ENCODE results near the gene ING2. TPM values are rescaled to one million over a fixed set of nuclear protein-coding genes. Genes with fewer than 3 reads are reported as not detected.

ING2 gene
- total RNA-seq, 6 donors from 2014 or later = 8.2 to 27.7 (median 10.8) TPM

DNA sequence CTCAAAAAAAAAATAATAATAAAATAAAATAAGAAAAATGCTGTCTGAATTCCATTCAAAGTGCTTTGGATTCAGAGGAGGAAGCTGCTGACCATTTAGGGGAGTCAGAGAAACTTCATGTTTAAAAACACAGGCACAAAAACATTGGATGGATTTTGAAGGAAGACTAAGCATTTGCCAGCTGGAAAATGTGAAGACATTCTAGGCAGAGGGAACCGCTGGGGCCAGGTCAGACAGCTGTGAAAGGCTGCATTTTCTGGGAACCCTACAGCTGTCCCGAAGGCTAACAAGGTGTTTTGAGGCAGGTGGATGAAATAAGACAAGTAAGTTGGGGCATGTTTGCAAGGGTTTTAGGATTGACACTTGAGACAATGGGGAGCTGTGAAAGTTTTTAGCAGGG, 38.6 kb downstream of the ING2 start:
- no peak for DNase-seq
- Histone ChIP-seq H3K27me3 (no peaks in the 10 kb centered on the region), H3K4me1 (no peaks in the 10 kb centered on the region), H3K9me3 (peaks cover 0 to 6% (median 3%) of the 10 kb centered on the region in 4 donors), H3K36me3 (no peaks in the 10 kb centered on the region), H3K4me3 (no peak overlapping the region), H3K27ac (no peak overlapping the region)
- 77 to 84% methylated on average over 2 of the region's 2 CpGs for WGBS, 2 donors
- no peak for ATAC-seq (ENCODE audit: low FRiP score in 2 of 2)
- no peak for TF ChIP-seq POLR2AphosphoS5 (IDR thresholded peaks at IDR 0.05)
- no peak for TF ChIP-seq POLR2A (IDR thresholded peaks at IDR 0.05)
- no peak for TF ChIP-seq EP300 (IDR thresholded peaks at IDR 0.05)
- TF ChIP-seq, protein P1, sequence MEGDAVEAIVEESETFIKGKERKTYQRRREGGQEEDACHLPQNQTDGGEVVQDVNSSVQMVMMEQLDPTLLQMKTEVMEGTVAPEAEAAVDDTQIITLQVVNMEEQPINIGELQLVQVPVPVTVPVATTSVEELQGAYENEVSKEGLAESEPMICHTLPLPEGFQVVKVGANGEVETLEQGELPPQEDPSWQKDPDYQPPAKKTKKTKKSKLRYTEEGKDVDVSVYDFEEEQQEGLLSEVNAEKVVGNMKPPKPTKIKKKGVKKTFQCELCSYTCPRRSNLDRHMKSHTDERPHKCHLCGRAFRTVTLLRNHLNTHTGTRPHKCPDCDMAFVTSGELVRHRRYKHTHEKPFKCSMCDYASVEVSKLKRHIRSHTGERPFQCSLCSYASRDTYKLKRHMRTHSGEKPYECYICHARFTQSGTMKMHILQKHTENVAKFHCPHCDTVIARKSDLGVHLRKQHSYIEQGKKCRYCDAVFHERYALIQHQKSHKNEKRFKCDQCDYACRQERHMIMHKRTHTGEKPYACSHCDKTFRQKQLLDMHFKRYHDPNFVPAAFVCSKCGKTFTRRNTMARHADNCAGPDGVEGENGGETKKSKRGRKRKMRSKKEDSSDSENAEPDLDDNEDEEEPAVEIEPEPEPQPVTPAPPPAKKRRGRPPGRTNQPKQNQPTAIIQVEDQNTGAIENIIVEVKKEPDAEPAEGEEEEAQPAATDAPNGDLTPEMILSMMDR (IDR thresholded peaks at IDR 0.05) = no peak

DNA sequence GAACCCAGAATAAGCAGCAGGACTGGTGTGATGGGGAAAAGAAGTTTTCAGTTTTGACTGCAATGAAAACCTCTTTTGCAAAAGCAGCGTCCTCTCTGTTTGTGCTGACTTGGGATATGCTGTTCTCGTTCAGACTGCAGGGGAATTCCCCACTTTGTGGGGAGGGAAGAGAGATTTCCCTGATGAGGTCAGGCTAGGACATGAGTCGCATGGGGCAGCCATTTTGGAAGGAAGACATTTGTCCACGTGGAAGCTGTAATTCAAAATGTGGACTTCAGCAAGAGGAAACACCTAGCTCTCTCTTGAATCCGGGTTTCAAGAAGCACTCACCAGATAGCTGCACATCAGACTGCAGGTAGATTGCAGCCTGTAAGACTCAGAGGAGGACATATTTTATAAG, 39.3 kb downstream of the ING2 start:
- no peak overlapping the region for H3K27ac ChIP-seq
- TF ChIP-seq POLR2AphosphoS5 (IDR thresholded peaks at IDR 0.05) (no peak), POLR2A (IDR thresholded peaks at IDR 0.05) (no peak), EP300 (IDR thresholded peaks at IDR 0.05) (no peak)
- TF ChIP-seq, protein P1 (IDR thresholded peaks at IDR 0.05) = no peak
- H3K9me3 ChIP-seq = peaks cover 0 to 6% (median 3%) of the 10 kb centered on the region in 4 donors
- DNase-seq (no peak), ATAC-seq (ENCODE audit: low FRiP score in 2 of 2) (no peak)
- whole genome bisulfite sequencing, 2 donors = 81 to 82% methylated on average over 5 of the region's 5 CpGs
- H3K27me3 ChIP-seq = no peaks in the 10 kb centered on the region
- H3K4me3 ChIP-seq = no peak overlapping the region
- no peaks in the 10 kb centered on the region for H3K36me3 ChIP-seq
- H3K4me1 ChIP-seq = no peaks in the 10 kb centered on the region

DNA sequence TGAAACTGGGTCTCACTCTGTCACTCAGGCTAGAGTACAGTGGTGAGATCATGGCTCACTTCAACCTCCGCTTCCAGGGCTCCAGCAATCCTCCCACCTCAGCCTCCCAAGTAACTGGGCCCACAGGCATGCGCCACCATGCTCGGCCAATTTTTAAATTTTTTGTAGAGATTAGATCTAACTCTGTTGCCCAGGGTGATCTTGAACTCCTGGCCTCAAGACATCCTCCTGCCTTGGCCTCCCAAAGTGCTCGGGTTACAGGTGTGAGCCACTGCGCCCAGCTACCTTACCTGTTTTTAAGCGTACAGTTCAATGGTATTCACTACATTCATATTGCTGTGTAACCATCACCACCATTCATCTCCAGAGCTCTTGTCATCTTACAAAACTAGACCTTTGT, 41.5 kb downstream of the ING2 start:
- Histone ChIP-seq H3K9me3 (peaks cover 0 to 6% (median 3%) of the 10 kb centered on the region in 4 donors), H3K27me3 (no peaks in the 10 kb centered on the region), H3K4me3 (no peak overlapping the region), H3K4me1 (no peaks in the 10 kb centered on the region), H3K36me3 (no peaks in the 10 kb centered on the region), H3K27ac (no peak overlapping the region)
- TF ChIP-seq POLR2A (IDR thresholded peaks at IDR 0.05) (no peak), EP300 (IDR thresholded peaks at IDR 0.05) (no peak), POLR2AphosphoS5 (IDR thresholded peaks at IDR 0.05) (no peak)
- TF ChIP-seq, protein P1 (IDR thresholded peaks at IDR 0.05) = no peak
- WGBS, 2 donors = 93 to 96% methylated on average over 6 of the region's 6 CpGs
- DNase-seq = no peak
- ATAC-seq (ENCODE audit: low FRiP score in 2 of 2) = no peak

DNA sequence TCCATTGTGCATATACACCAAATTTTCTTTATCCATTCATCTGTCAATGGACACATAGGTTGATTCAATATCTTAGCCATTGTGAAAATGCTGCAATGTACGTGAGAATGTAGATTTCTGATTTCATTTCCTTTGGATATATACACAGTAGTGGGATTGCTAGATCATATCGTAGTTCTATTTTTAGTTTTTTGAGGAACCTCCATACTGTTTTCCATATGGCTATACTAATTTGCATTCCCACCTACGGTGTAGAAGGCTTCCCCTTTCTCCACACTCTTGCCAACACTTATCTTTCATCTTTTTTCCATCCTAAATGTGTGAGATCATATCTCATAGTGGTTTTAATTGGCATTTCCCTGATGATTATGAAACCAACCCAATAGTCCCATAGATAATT, 43.4 kb downstream of the ING2 start:
- no peak for DNase-seq
- 72 to 75% methylated on average over 3 of the region's 3 CpGs for WGBS, 2 donors
- no peak for ATAC-seq (ENCODE audit: low FRiP score in 2 of 2)
- no peak overlapping the region for H3K4me3 ChIP-seq
- no peaks in the 10 kb centered on the region for H3K36me3 ChIP-seq
- H3K27me3 ChIP-seq = no peaks in the 10 kb centered on the region
- TF ChIP-seq POLR2A (IDR thresholded peaks at IDR 0.05) (no peak), EP300 (IDR thresholded peaks at IDR 0.05) (no peak), POLR2AphosphoS5 (IDR thresholded peaks at IDR 0.05) (no peak)
- TF ChIP-seq, protein P1 (IDR thresholded peaks at IDR 0.05) = no peak
- H3K4me1 ChIP-seq = no peaks in the 10 kb centered on the region
- H3K9me3 ChIP-seq = peaks cover 0 to 6% (median 3%) of the 10 kb centered on the region in 4 donors
- no peak overlapping the region for H3K27ac ChIP-seq

DNA sequence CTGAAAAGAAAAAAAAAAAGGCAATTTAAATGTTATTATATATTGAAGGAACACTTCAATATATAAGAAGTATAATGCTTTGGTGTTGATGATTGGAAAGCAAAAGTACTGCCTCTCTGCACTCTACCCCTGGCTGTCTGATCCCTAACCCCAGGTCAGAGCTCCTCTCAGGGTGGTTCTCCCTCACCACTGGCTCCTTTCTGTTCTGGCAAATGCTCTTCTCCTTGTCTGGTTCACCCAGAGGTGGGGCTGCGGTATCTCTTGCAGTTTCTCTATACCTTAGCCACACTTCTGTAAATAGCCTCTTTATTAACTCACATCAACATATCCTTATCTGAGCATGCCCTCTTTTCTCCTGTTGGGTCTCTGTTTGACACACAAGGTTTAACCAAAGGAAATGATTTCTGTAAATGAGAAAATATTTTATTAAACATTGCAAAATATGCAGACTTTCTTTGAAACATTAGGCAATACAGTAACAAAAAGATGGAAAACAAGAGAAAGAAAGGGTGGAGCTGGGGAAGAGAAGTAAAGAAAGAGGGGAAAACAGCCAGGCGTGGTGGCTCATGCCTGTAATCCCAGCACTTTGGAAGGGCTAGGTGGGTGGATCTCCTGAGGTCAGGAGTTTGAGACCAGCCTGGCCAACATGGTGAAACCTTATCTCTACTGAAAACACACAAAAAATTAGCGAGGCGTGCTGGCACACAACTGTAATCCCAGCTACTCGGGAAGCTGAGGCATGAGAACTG, 45.7 kb downstream of the ING2 start:
- H3K27ac ChIP-seq = no peak overlapping the region
- H3K4me3 ChIP-seq = no peak overlapping the region
- no peaks in the 10 kb centered on the region for H3K27me3 ChIP-seq
- no peaks in the 10 kb centered on the region for H3K9me3 ChIP-seq
- 74 to 76% methylated on average over 5 of the region's 5 CpGs for WGBS, 2 donors
- no peak for TF ChIP-seq EP300 (IDR thresholded peaks at IDR 0.05)
- TF ChIP-seq, protein P1 (IDR thresholded peaks at IDR 0.05) = no peak
- TF ChIP-seq POLR2AphosphoS5 (IDR thresholded peaks at IDR 0.05) = no peak
- H3K4me1 ChIP-seq = peaks cover 0 to 5% (median 0%) of the 10 kb centered on the region in 4 donors
- no peak for DNase-seq
- H3K36me3 ChIP-seq = no peaks in the 10 kb centered on the region
- ATAC-seq (ENCODE audit: low FRiP score in 2 of 2) = no peak

Data from upper lobe of left lung (tissue), 6 donors.